GM10266 (cell line): ENCODE results near the gene LMTK2.

Experiments
- DNase-seq: peaks from one replicate; pipeline ENCODE4 v3.0.0; 2012; ENCODE audit errors: extremely low spot score
- TF ChIP-seq, protein P1 (sequence below): IDR thresholded peaks from 2 replicates; pipeline ENCODE4 v1.5.1; 2012; ENCODE audit warnings: mild to moderate bottlenecking, low read depth; ENCODE audit not compliant: control insufficient read depth, insufficient read depth; ENCODE audit errors: missing control alignments

Gene LMTK2

DNA sequence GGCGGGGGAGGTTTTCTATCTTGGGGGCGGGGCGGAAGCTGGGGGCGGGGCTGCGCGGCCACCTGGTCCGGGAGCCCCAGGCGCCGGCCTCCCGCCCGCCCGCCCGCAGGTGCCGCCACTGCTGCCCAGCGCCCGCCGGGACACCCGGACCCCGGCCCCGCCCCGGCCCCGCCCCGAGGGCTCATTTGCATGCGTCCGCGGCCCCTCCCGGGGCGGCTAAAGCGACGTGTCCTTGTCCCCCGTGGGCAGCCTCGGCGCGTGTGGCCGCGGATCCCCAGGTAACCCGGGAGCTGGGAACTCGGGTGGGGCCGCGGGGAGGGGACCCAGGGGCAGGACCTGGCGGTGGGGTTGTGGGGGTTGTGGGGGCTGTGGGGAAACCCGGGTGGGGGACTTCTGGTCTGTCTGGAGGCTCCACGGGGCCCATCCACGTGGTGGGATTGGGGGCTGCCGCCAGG is 104.6 kb downstream of the LMTK2 start, which contains the start of gene BHLHA15:
BHLHA15 (plus strand) TSS at position 219 of the 455 bp plus-strand sequence. CDS start 871 bp downstream, outside the sequence.
- DNase-seq = peak; percentile 81
- TF ChIP-seq, protein P1, sequence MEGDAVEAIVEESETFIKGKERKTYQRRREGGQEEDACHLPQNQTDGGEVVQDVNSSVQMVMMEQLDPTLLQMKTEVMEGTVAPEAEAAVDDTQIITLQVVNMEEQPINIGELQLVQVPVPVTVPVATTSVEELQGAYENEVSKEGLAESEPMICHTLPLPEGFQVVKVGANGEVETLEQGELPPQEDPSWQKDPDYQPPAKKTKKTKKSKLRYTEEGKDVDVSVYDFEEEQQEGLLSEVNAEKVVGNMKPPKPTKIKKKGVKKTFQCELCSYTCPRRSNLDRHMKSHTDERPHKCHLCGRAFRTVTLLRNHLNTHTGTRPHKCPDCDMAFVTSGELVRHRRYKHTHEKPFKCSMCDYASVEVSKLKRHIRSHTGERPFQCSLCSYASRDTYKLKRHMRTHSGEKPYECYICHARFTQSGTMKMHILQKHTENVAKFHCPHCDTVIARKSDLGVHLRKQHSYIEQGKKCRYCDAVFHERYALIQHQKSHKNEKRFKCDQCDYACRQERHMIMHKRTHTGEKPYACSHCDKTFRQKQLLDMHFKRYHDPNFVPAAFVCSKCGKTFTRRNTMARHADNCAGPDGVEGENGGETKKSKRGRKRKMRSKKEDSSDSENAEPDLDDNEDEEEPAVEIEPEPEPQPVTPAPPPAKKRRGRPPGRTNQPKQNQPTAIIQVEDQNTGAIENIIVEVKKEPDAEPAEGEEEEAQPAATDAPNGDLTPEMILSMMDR = no peak

DNA sequence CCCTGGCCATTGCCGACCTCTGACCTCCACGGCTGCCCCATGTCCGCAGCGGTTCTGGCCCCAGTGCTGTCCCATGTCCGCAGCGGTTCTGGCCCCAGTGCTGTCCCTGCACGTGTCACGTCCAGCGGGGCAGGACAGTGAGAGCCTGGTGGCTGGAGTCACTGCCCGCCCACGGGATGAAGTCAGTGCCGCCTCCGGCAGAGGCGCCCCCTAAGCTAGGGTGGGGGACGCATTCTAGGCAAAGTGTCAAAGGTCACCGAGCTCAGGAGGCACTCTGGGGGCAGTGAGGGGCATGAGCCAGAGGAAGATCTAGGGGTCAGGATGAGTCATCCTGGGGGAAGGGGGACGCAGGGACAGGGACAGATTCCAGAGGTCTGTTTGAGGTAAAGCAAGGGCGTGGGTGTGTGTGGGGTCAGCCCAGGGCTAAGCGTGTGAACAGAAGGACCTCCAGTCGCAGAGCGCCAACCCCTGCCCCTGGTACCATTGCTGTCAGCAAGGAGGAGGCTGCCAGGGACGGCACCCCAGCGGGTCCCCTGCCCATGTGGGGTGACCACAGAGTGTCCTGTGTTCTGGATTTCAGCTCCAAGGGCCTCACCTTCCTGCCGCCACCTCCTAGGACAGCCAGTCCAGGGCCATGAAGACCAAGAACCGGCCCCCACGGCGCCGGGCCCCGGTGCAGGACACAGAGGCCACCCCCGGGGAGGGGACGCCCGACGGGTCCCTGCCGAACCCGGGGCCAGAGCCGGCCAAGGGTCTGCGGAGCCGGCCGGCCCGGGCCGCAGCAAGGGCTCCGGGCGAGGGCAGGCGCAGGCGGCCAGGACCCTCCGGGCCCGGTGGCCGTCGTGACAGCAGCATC is 105.2 kb downstream of the LMTK2 start:
- peak; percentile 40 for DNase-seq
- TF ChIP-seq, protein P1 = no peak

DNA sequence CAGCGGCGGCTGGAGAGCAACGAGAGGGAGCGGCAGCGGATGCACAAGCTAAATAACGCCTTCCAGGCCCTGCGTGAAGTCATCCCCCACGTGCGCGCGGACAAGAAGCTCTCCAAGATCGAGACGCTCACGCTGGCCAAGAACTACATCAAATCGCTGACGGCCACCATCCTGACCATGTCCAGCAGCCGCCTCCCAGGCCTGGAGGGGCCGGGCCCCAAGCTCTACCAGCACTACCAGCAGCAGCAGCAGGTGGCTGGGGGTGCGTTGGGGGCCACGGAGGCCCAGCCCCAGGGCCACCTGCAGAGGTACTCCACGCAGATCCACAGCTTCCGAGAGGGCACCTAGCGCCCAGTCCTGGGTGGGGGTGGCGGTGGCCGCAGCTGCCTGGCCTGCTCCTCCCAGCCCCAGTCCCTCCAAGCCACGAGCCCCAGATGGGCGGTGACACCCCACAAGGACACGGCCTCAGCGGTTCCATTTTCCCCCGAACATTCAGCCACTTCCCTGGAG is 105.9 kb downstream of the LMTK2 start:
- no peak for DNase-seq
- TF ChIP-seq, protein P1 = no peak

DNA sequence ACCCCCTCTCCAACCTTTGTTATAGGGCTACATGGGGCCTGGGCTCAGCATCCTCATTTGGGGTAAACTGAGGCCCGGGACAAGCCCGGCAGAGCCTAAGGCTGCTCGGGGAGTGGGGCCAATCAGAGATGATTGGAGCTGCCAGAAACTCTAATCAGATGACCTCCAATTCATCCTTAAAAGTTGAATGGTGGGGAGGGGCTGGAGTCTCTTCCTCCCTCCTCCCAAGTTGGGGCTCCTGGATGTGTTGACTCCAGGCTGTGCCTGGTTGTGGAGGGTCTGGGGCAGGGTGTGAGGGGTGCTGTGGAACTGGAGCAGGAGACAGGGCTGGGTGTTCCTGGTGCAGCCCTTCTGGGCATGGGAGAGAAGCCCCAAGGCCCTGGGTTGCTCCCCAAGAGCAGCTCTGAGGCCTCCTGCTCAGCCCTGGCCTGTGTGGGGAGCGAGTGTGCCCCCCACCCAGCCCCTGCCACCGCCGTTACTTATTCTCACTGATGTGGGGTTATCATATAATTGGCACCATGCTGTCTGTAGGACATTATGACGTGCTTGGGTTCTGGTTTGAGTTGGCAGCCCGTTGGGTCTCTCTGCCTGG is 106.7 kb downstream of the LMTK2 start:
- peak; percentile 46 for DNase-seq
- TF ChIP-seq, protein P1 = no peak

DNA sequence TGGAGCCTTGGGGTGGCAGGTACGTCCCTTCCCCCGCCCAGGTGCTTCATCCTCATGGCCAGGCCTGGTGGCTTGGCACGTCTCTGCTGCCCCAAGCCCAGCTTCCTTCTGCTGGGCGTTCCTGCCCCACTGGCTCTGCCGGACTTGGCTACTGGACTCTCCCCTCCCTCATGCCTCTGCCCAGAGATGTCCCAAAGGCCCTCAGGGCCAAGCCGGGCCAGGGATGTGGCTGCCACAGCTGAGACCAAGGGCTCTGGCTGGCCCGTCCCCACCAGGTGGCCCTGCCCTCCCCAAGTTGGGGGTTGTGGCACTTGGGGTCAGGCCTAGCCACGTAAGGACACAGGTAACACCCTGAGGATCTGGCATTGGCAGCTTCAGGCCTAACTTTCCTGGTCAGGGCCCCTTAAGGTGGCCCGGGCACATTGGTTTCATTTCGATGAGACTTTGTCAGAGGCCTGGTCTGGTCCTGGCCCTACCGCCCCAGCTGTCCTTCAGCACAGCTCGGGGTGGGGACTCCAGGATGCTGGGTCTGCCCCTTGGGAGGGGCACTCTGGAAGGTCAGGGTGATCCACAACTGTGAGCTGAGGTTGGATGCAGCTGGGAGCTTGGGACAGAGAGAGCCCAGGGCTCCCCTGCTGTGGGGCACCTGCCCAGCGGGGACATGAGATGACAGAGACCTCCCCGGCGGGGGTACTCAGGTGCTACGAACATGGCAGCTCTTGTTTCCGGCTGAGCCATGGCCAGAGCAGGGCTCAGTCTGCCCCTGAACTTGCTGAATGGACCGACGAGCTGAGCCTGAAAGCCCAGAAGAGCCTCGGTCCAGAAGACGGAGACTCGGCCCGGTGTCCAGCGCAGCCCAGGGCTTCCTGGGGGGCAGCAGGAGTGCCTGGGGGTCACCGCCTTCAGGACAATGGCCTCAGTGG is 107.5 kb downstream of the LMTK2 start:
- DNase-seq = peak; percentile 52

DNA sequence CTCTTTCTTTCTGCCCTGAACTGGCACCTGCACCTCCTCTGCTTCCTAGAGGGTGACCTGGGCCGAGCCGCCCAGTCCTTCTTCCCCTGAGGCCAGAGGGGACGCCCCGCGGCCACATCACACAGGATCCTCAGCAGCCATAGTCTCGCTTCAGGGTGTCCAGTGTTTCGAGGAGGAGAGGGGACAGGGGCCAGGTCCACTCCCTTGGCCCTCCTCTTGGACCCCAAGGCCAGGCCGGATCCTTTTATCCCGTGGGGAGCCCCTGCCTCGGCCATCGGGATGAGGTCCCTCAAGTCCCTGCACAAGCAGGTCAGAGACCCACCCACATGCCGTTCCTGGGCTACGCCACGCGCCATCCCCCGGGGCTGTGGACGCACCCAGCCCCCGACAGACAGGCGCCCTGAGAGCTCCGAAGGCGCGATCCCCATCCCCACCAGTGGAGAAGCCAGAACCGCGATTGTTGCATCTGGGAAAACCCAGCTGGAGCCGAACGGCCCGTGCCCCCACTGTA is 108.2 kb downstream of the LMTK2 start:
- DNase-seq = peak; percentile 23

More for the DNA sequence above, 107.5 kb downstream of the LMTK2 start:
- TF ChIP-seq, protein P1 = no peak

More for the DNA sequence above, 108.2 kb downstream of the LMTK2 start:
- TF ChIP-seq, protein P1 = no peak
